ENCODE results near the gene C19orf12. TPM values are rescaled to one million over a fixed set of nuclear protein-coding genes. Genes with fewer than 3 reads are reported as not detected.

The C19orf12 gene
- total and polyA plus RNA-seq, 2 experiments from 2014 or later = 11.4 to 17.2 TPM

DNA sequence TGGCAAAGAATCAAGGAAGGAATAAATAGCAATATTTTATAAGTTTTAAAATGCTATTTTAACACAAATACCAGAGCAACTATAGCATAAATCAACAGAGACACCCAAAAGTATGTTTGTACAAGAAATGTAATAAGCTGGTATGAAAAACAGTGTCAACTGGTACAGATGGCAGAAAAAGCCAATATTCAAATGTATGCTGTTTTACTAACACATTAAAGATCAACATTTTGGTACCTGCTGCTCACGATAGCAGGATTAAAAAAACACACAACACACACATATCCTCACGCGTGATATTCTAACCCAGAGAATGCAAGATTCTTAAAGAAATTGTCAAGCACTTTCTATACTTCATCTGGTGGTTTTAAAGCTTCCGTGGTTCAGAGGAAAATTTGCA, 48.1 kb upstream of the C19orf12 start (continued):
- TF ChIP-seq, protein P1, sequence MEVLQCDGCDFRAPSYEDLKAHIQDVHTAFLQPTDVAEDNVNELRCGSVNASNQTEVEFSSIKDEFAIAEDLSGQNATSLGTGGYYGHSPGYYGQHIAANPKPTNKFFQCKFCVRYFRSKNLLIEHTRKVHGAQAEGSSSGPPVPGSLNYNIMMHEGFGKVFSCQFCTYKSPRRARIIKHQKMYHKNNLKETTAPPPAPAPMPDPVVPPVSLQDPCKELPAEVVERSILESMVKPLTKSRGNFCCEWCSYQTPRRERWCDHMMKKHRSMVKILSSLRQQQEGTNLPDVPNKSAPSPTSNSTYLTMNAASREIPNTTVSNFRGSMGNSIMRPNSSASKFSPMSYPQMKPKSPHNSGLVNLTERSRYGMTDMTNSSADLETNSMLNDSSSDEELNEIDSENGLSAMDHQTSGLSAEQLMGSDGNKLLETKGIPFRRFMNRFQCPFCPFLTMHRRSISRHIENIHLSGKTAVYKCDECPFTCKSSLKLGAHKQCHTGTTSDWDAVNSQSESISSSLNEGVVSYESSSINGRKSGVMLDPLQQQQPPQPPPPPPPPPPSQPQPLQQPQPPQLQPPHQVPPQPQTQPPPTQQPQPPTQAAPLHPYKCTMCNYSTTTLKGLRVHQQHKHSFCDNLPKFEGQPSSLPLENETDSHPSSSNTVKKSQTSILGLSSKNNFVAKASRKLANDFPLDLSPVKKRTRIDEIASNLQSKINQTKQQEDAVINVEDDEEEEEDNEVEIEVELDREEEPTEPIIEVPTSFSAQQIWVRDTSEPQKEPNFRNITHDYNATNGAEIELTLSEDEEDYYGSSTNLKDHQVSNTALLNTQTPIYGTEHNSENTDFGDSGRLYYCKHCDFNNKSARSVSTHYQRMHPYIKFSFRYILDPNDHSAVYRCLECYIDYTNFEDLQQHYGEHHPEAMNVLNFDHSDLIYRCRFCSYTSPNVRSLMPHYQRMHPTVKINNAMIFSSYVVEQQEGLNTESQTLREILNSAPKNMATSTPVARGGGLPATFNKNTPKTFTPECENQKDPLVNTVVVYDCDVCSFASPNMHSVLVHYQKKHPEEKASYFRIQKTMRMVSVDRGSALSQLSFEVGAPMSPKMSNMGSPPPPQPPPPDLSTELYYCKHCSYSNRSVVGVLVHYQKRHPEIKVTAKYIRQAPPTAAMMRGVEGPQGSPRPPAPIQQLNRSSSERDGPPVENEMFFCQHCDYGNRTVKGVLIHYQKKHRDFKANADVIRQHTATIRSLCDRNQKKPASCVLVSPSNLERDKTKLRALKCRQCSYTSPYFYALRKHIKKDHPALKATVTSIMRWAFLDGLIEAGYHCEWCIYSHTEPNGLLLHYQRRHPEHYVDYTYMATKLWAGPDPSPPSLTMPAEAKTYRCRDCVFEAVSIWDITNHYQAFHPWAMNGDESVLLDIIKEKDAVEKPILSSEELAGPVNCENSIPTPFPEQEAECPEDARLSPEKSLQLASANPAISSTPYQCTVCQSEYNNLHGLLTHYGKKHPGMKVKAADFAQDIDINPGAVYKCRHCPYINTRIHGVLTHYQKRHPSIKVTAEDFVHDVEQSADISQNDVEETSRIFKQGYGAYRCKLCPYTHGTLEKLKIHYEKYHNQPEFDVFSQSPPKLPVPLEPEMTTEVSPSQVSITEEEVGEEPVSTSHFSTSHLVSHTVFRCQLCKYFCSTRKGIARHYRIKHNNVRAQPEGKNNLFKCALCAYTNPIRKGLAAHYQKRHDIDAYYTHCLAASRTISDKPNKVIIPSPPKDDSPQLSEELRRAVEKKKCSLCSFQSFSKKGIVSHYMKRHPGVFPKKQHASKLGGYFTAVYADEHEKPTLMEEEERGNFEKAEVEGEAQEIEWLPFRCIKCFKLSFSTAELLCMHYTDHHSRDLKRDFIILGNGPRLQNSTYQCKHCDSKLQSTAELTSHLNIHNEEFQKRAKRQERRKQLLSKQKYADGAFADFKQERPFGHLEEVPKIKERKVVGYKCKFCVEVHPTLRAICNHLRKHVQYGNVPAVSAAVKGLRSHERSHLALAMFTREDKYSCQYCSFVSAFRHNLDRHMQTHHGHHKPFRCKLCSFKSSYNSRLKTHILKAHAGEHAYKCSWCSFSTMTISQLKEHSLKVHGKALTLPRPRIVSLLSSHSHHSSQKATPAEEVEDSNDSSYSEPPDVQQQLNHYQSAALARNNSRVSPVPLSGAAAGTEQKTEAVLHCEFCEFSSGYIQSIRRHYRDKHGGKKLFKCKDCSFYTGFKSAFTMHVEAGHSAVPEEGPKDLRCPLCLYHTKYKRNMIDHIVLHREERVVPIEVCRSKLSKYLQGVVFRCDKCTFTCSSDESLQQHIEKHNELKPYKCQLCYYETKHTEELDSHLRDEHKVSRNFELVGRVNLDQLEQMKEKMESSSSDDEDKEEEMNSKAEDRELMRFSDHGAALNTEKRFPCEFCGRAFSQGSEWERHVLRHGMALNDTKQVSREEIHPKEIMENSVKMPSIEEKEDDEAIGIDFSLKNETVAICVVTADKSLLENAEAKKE (CRISPR knock-in tag; IDR thresholded peaks at IDR 0.05) = no peak
- TF ChIP-seq EZH2phosphoT487 (IDR thresholded peaks at IDR 0.05; ENCODE audit: unreplicated experiment) (no peak), NANOG (IDR thresholded peaks at IDR 0.05; ENCODE audit: borderline replicate concordance) (no peak)

DNA sequence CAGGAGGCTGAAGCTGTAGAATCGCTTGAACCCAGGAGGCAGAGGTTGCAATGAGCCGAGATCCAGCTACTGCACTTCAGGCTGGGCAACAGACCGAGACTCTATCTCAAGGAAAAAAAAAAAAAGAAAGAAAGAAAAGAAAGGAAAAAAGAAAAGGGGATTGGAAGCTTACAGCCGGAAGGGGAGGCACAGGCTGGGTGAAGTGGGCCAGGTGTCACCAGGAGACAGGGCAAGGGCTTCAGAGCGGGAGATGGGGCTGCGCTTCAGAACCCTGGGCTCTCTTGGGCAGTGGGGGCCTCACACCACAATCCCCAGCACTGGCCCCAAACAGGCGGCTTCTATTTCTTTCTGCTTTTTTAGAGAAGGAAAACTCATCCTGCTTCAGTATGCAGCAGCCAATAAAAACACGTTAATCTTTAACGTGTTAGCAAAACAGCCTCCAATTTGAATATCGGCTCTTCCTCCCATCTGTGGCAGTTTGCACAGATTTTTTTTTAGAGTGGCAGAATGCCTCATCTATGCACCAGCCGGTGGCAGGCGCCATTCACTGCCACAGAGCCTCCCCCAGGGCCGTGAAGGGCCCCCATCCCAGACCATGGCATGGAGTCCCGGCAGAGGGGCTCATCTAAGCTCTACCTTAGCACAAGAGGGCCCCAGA, 46.6 kb upstream of the C19orf12 start:
- Histone ChIP-seq H3K4me1 (ENCODE audit: insufficient read depth) (no peaks in the 10 kb centered on the region), H3F3A (replicated peaks; ENCODE audit: low read depth) (no peaks in the 10 kb centered on the region), H3K27ac (ENCODE audit: low read depth) (no peak overlapping the region), H3K9me2 (ENCODE audit: insufficient read depth) (no peaks in the 10 kb centered on the region), H3K4me2 (no peak overlapping the region), H3K27me3 (ENCODE audit: insufficient read depth) (no peaks in the 10 kb centered on the region), H3K36me3 (ENCODE audit: insufficient read depth) (no peaks in the 10 kb centered on the region), H3K4me3 (no peak overlapping the region), H2AFZ (no peak overlapping the region; the same call in 1 of the 2 replicates), H3K79me2 (replicated peaks; ENCODE audit: insufficient read depth) (no peaks in the 10 kb centered on the region), H4K20me1 (replicated peaks; ENCODE audit: insufficient read depth) (no peaks in the 10 kb centered on the region)
- Mint-ChIP-seq H3K27ac (no peak overlapping the region), H3K27me3 (ENCODE audit: insufficient read depth, low read depth, poor library complexity) (peaks cover 8% of the 10 kb centered on the region), H3K9me3 (no peaks in the 10 kb centered on the region), H3K4me1 (peaks cover 6% of the 10 kb centered on the region; the same call in 1 of the 3 replicates), H3K36me3 (ENCODE audit: low read depth) (no peaks in the 10 kb centered on the region), H3K4me3 (no peak overlapping the region)
- no peak for TF ChIP-seq ZNF331 (CRISPR knock-in tag; IDR thresholded peaks at IDR 0.05; ENCODE audit: low read depth)
- TF ChIP-seq, protein P2, sequence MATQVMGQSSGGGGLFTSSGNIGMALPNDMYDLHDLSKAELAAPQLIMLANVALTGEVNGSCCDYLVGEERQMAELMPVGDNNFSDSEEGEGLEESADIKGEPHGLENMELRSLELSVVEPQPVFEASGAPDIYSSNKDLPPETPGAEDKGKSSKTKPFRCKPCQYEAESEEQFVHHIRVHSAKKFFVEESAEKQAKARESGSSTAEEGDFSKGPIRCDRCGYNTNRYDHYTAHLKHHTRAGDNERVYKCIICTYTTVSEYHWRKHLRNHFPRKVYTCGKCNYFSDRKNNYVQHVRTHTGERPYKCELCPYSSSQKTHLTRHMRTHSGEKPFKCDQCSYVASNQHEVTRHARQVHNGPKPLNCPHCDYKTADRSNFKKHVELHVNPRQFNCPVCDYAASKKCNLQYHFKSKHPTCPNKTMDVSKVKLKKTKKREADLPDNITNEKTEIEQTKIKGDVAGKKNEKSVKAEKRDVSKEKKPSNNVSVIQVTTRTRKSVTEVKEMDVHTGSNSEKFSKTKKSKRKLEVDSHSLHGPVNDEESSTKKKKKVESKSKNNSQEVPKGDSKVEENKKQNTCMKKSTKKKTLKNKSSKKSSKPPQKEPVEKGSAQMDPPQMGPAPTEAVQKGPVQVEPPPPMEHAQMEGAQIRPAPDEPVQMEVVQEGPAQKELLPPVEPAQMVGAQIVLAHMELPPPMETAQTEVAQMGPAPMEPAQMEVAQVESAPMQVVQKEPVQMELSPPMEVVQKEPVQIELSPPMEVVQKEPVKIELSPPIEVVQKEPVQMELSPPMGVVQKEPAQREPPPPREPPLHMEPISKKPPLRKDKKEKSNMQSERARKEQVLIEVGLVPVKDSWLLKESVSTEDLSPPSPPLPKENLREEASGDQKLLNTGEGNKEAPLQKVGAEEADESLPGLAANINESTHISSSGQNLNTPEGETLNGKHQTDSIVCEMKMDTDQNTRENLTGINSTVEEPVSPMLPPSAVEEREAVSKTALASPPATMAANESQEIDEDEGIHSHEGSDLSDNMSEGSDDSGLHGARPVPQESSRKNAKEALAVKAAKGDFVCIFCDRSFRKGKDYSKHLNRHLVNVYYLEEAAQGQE (IDR thresholded peaks at IDR 0.05; ENCODE audit: unreplicated experiment) = no peak
- ATAC-seq = no peak
- no peak for DNase-seq (ENCODE audit: low spot score)
